A673 (cell line): ENCODE data around the gene NCBP2. TPM values are rescaled to one million over a fixed set of nuclear protein-coding genes. Genes with fewer than 3 reads are reported as not detected.

Source experiments
- BruUV-seq: library from RNA; stranded (reverse); fragments of 400-500 nt; replicated peaks from 2 replicates; lab custom pipeline; 2021; lab: Mats Ljungman, UMichigan
- CTCF ChIA-PET: fragments of 300-600 bp; sonication (Branson Sonifier 250); formaldehyde crosslinking; loops from one replicate; lab custom pipeline; 2022; ENCODE audit warnings: antibody characterized with exemption; lab: Charles Lee
- POLR2A ChIA-PET: fragments of 300-600 bp; sonication (Branson Sonifier 250); formaldehyde crosslinking; loops from one replicate; lab custom pipeline; 2022; ENCODE audit warnings: antibody characterized with exemption; ENCODE audit not compliant: low non-redundant PET; lab: Charles Lee
- DNase-seq: peaks from one replicate; pipeline ENCODE4 v3.0.0-alpha.2; 2015; ENCODE audit warnings: low spot score
- H3K27ac ChIP-seq: fragments of 200-600 bp; sonication (generic); 2 replicates; pipeline ENCODE4 v1.5.1; 2016; ENCODE audit warnings: mixed run types, low read depth, mild to moderate bottlenecking, mixed read lengths, antibody characterized with exemption, low read length; ENCODE audit not compliant: poor library complexity, severe bottlenecking
- H3K27me3 ChIP-seq: fragments of 200-600 bp; sonication (generic); replicated peaks from 2 replicates; pipeline ENCODE4 v1.6.1; 2017; ENCODE audit warnings: mixed run types, low read depth, mild to moderate bottlenecking, mixed read lengths, antibody characterized with exemption, low read length; ENCODE audit not compliant: insufficient read depth, poor library complexity
- H3K36me3 ChIP-seq: fragments of 200-600 bp; sonication (generic); 2 replicates; pipeline ENCODE4 v1.6.1; 2016; ENCODE audit warnings: mixed run types, mild to moderate bottlenecking, mixed read lengths, antibody characterized with exemption, low read length; ENCODE audit not compliant: insufficient read depth, poor library complexity, severe bottlenecking
- H3K4me1 ChIP-seq: fragments of 200-600 bp; sonication (generic); 2 replicates; pipeline ENCODE4 v1.6.1; 2017; ENCODE audit warnings: mixed run types, mild to moderate bottlenecking, mixed read lengths, antibody characterized with exemption, low read length; ENCODE audit not compliant: insufficient read depth, poor library complexity, severe bottlenecking
- H3K4me3 ChIP-seq: fragments of 200-600 bp; sonication (generic); 2 replicates; pipeline ENCODE4 v1.5.1; 2016; ENCODE audit warnings: low read depth, mixed run types, mild to moderate bottlenecking, mixed read lengths, low read length; ENCODE audit not compliant: poor library complexity, severe bottlenecking
- H3K9me3 ChIP-seq: fragments of 200-600 bp; sonication (generic); 2 replicates; pipeline ENCODE4 v1.6.1; 2016; ENCODE audit warnings: mixed run types, low read depth, mild to moderate bottlenecking, mixed read lengths, antibody characterized with exemption, low read length; ENCODE audit not compliant: poor library complexity, severe bottlenecking
- CTCF ChIP-seq: fragments of 300-800, 200-600 bp; sonication (generic); conservative IDR thresholded peaks from 2 replicates; pipeline ENCODE4 v1.5.1; 2017; ENCODE audit warnings: low read depth, mild to moderate bottlenecking, antibody characterized with exemption, low read length, moderate library complexity, mixed read lengths
- EZH2 ChIP-seq: fragments of 200-600 bp; sonication (generic); IDR thresholded peaks from 2 replicates; pipeline ENCODE4 v1.6.1; 2017; ENCODE audit warnings: borderline replicate concordance, low read depth, mild to moderate bottlenecking, mixed read lengths, antibody characterized with exemption, low read length; ENCODE audit not compliant: poor library complexity, severe bottlenecking
- intact Hi-C: fragments of 100-400 bp; cut with micrococcal nuclease; formaldehyde crosslinking; loops from one replicate; pipeline ENCODE4 v1.10.0; 2022; ENCODE audit not compliant: unreplicated experiment
- total RNA-seq: library from RNA; stranded (reverse); gene quantifications from 2 replicates; pipeline ENCODE4 v1.2.3, GENCODE V29; 2021

Gene NCBP2
- total RNA-seq, 1 experiment from 2014 or later = 93.7 TPM

- CTCF ChIA-PET = interaction anchor here (0.5 kb wide), 2 partner anchors 232 to 362 kb away, joined by 3 to 6 read pairs; no protein-coding TSS in a partner anchor
- no peak for TF ChIP-seq CTCF
- POLR2A ChIA-PET = interaction anchor here (0.6 kb wide), 1 partner anchor 421 kb away, joined by 4 read pairs; no protein-coding TSS in a partner anchor
- Histone ChIP-seq H3K36me3 (peaks cover 17% of the 10 kb centered on the region), H3K9me3 (no peaks in the 10 kb centered on the region), H3K4me1 (peaks cover 12% of the 10 kb centered on the region), H3K4me3 (peak overlapping the region; percentile 95), H3K27me3 (no peaks in the 10 kb centered on the region), H3K27ac (peak overlapping the region; percentile 97)
- intact Hi-C loops = loop anchor here (10.0 kb wide), 2 partner anchors 228 to 338 kb away; partner anchors contain the start of genes CEP19 and PIGX
- DNase-seq = peak; percentile 17
- BruUV-seq = TSS peak; percentile 76
These were observed 568 bp upstream of the NCBP2 start for GRCh38 chr3:196942915-196943277.

- H3K27me3 ChIP-seq = no peaks in the 10 kb centered on the region
- peak overlapping the region; percentile 95 for H3K4me3 ChIP-seq
- no peaks in the 10 kb centered on the region for H3K9me3 ChIP-seq
- BruUV-seq = TSS peak; percentile 70
- TF ChIP-seq EZH2 = no peak
- no peak for TF ChIP-seq CTCF
- H3K27ac ChIP-seq = peak overlapping the region; percentile 97
- ChIA-PET POLR2A (no interaction called here), CTCF (interaction anchor here (0.6 to 1.3 kb wide), 2 partner anchors 74 to 233 kb away, joined by 3 to 8 read pairs; partner anchors contain the start of gene SENP5)
- peaks cover 28% of the 10 kb centered on the region for H3K36me3 ChIP-seq
- peak; percentile 64 for DNase-seq
- H3K4me1 ChIP-seq = peaks cover 12% of the 10 kb centered on the region
- intact Hi-C loops = loop anchor here (10.0 kb wide), 2 partner anchors 227 to 337 kb away; partner anchors contain the start of genes CEP19 and PIGX
These were observed 551 bp downstream of the NCBP2 start for GRCh38 chr3:196941729-196942225.

- no peak overlapping the region for H3K4me3 ChIP-seq
- H3K27me3 ChIP-seq = no peaks in the 10 kb centered on the region
- H3K27ac ChIP-seq = no peak overlapping the region
- POLR2A ChIA-PET = no interaction called here
- no peaks in the 10 kb centered on the region for H3K9me3 ChIP-seq
- intact Hi-C loops = no loop called here
- DNase-seq = no peak
- CTCF ChIA-PET = no interaction called here
- BruUV-seq = no TSS peak
- H3K4me1 ChIP-seq = peaks cover 9% of the 10 kb centered on the region
- TF ChIP-seq EZH2 (no peak), CTCF (no peak)
- peaks cover 57% of the 10 kb centered on the region for H3K36me3 ChIP-seq
These were observed 3.8 kb downstream of the NCBP2 start for GRCh38 chr3:196938576-196938975.
